Effector memory CD8-positive, alpha-beta T cell (primary cell): Measurements from ENCODE around the gene MROH2B.
"Not testable (repeated sequence)": the region's sequence is repeated elsewhere in the genome, so short reads cannot be mapped to it uniquely, and the experiment has no call there.

ENCODE experiments used
- ATAC-seq: fragments of 150-1000 bp; cut with Tn5 transposase; replicated peaks from 2 replicates; pipeline ENCODE4 v1.10.0; 2021; ENCODE audit warnings: mild to moderate bottlenecking, moderate library complexity
- DNase-seq, 3 experiments: peaks; one replicate each; pipeline ENCODE4 v3.0.0; 2021
- H3K27ac Mint-ChIP-seq, 2 donors: one replicate each; pipeline ENCODE4 v1.8.0; 2022; ENCODE audit warnings: mild to moderate bottlenecking in 2 of 2, mixed read lengths in 2 of 2, moderate library complexity in 2 of 2
- H3K27me3 Mint-ChIP-seq, 2 donors: one replicate each; pipeline ENCODE4 v1.8.0; 2022; ENCODE audit warnings: mixed read lengths in 2 of 2
- H3K36me3 Mint-ChIP-seq: one replicate; pipeline ENCODE4 v1.8.0; 2022; ENCODE audit warnings: mild to moderate bottlenecking, moderate library complexity, mixed read lengths; ENCODE audit not compliant: insufficient read depth
- H3K4me1 Mint-ChIP-seq, 2 donors: one replicate each; pipeline ENCODE4 v1.8.0; 2022; ENCODE audit warnings: low read depth in 2 of 2, mixed read lengths in 2 of 2
- H3K4me3 Mint-ChIP-seq, 2 donors: one replicate each; pipeline ENCODE4 v1.8.0; 2022; ENCODE audit warnings: mild to moderate bottlenecking in 2 of 2, mixed read lengths in 2 of 2, moderate library complexity in 2 of 2
- H3K9me3 Mint-ChIP-seq, 2 donors: one replicate each; pipeline ENCODE4 v1.8.0; 2022; ENCODE audit warnings: mixed read lengths in 2 of 2

Gene MROH2B

DNA sequence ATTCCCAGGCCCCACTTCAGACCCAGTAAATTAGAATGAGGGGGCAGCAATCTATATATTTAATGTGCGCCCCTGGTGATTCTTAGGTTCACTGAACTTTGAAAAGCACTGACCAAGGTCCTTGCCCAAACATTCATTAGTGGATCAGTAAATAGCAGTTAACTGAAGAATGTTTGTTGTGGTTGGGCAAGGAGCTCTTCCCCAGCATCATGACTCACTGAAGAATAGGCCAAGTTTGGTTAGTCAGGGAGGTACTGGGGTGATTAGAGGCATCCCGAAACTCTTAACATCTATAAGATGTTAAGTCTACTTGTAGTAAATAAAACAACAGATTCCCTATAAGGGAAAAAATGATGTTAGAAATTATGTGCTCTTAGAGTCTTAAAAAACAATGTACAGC is 833 bp upstream of the MROH2B start:
- H3K9me3 Mint-ChIP-seq = peaks cover 0 to 2% of the 10 kb centered on the region in 2 donors
- no peaks in the 10 kb centered on the region for H3K27me3 Mint-ChIP-seq
- H3K27ac Mint-ChIP-seq = no peak overlapping the region
- H3K4me3 Mint-ChIP-seq = no peak overlapping the region
- DNase-seq = no peak
- no peaks in the 10 kb centered on the region for H3K36me3 Mint-ChIP-seq
- no peak for ATAC-seq
- H3K4me1 Mint-ChIP-seq = no peaks in the 10 kb centered on the region

DNA sequence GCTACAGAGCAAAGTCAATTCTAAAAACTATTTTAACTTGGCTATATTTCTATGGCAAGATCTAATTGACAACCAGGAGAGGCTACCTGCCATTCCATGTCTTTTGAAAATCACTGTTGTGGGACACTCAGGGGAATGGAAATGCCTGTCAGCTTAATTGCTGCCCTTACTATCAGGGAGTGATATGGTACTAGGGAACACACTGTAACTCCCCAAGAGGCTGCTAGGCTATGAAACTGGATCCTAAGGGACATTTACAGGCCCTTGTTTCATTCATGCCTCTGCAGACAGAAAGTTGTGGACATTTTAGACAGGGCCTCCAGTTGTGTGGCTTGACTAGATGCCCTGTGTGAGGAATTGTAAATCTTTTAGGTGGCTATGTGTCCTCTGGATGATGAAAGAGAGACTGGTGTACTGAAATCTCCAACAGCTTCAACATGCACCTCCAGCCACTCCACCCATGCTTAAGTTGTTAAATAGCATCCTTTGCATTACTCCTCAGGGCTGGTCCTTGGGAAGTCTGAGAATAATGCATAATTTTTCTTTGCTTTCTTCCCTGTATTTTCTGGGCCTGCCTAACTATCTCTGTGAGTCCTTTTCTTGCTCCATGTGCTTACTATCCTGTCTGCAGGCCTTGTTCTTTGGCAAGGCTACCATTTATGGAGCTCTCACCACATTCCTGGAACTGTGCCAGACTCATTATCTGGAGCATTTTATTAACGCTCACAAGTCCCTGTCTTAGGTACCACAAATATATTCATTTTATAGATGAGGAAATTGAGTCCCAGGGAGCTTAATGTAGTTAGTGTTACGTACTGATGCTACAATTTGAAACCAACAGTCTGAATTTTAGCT is 3.2 kb downstream of the MROH2B start:
- Mint-ChIP-seq H3K27me3 (no peaks in the 10 kb centered on the region), H3K4me3 (no peak overlapping the region)

DNA sequence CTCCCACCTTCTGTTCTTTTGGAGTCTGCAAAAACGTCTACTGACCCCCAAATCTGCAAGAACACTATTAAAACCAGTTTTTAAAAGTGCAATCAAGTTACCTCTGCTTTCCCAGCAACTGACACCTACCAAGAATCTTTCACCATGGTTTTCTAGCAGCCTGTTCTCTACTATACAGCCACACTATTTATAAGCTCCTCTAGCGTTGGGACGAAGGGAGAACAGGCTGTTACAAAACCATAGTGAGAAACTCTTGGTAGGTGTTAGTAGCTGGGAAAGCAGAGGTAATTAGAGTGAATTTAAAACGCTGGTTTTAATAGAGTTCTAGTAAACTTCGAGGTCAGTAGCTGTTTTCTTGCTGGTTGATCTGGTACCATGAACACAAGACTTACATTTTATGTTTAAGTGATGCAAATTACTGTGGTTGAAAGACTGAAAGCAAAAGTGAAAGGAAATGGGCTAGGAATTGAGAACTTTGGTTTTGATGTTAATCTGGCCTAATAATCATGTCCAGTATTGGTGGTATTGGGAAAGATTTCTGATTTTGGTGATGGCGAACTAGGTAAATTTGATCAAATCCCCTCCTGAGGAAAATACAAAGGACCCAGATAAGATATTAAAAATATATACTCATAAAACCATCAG is 5.3 kb downstream of the MROH2B start:
- Mint-ChIP-seq H3K36me3 (no peaks in the 10 kb centered on the region), H3K4me3 (peak overlapping the region in 1 of 2 donors; percentile 26), H3K9me3 (peaks cover 0 to 2% of the 10 kb centered on the region in 2 donors), H3K4me1 (no peaks in the 10 kb centered on the region), H3K27me3 (no peaks in the 10 kb centered on the region), H3K27ac (no peak overlapping the region)
- DNase-seq = no peak
- ATAC-seq = no peak

More for the DNA sequence above, 3.2 kb downstream of the MROH2B start:
- ATAC-seq (no peak), DNase-seq (no peak)
- peaks cover 0 to 2% of the 10 kb centered on the region in 2 donors for H3K9me3 Mint-ChIP-seq
- H3K4me1 Mint-ChIP-seq = no peaks in the 10 kb centered on the region
- no peaks in the 10 kb centered on the region for H3K36me3 Mint-ChIP-seq
- no peak overlapping the region for H3K27ac Mint-ChIP-seq

DNA sequence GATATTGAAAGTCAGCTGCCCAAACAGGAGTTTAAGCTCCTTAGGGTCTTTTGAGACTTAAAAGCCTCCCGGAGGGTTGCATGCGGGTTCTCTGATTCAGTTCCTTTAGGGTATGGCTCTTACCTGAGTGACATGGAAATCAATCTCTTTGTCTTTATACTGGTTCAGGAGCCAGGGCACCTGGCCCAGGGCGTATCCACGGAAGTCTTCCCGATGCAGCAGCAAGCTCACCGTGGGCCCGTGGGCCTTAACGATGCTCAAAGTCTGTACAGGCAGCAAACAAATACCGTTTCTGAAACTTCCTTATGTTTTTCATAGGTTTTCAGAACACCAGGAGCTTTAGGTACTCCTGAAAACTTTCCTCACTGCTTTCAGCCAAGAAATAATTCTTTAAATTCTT is 13.2 kb downstream of the MROH2B start:
- Mint-ChIP-seq H3K27me3 (no peaks in the 10 kb centered on the region), H3K36me3 (no peaks in the 10 kb centered on the region), H3K4me3 (no peak overlapping the region), H3K27ac (no peak overlapping the region), H3K4me1 (no peaks in the 10 kb centered on the region), H3K9me3 (peaks cover 0 to 2% of the 10 kb centered on the region in 2 donors)
- DNase-seq (no peak), ATAC-seq (no peak)

DNA sequence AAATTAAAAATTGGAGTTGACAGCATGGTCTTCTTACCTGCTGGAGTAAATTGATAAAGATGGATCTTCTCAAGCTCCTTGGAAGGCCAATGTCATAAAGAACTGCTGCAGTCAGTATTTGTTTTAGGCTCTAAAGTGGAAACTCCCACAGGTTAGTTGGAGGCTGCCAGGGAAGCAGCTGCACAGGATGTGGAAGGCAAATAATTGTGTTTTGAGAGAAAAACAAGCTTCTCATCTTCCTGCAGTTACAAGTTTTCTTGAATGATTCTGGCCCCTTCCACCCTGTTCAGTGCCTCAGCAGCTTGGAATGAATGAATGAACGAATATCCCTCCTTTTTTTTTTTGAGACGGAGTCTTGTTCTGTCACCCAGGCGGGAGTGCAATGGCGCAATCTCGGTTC is 13.9 kb downstream of the MROH2B start:
- no peaks in the 10 kb centered on the region for H3K4me1 Mint-ChIP-seq
- H3K27me3 Mint-ChIP-seq = no peaks in the 10 kb centered on the region
- DNase-seq = no peak
- no peak for ATAC-seq
- H3K36me3 Mint-ChIP-seq = no peaks in the 10 kb centered on the region
- H3K27ac Mint-ChIP-seq = no peak overlapping the region
- H3K4me3 Mint-ChIP-seq = no peak overlapping the region
- H3K9me3 Mint-ChIP-seq = peaks cover 0 to 2% of the 10 kb centered on the region in 2 donors

DNA sequence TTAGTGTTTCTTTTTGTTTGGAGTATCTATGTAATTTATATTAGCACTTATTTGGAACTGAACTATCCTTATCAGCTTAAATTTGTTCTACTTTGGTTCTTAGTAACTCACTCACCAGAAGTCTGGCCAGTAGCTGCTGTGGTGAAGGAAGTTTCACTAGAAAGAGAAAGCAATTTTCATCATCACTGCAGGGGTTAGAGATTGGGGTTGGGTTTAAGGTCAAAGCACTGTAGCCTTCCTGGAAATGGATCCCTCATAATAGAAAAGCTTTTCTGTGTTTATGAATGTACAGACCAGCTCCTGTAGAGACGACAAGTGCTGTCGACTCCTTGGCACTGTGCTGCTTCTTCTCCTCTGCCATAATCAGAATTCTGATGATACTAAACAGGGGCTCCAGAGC is 22.2 kb downstream of the MROH2B start:
- DNase-seq (no peak), ATAC-seq (no peak)
- Mint-ChIP-seq H3K4me1 (no peaks in the 10 kb centered on the region), H3K36me3 (no peaks in the 10 kb centered on the region), H3K4me3 (no peak overlapping the region), H3K27me3 (no peaks in the 10 kb centered on the region), H3K27ac (no peak overlapping the region), H3K9me3 (no peaks in the 10 kb centered on the region)

DNA sequence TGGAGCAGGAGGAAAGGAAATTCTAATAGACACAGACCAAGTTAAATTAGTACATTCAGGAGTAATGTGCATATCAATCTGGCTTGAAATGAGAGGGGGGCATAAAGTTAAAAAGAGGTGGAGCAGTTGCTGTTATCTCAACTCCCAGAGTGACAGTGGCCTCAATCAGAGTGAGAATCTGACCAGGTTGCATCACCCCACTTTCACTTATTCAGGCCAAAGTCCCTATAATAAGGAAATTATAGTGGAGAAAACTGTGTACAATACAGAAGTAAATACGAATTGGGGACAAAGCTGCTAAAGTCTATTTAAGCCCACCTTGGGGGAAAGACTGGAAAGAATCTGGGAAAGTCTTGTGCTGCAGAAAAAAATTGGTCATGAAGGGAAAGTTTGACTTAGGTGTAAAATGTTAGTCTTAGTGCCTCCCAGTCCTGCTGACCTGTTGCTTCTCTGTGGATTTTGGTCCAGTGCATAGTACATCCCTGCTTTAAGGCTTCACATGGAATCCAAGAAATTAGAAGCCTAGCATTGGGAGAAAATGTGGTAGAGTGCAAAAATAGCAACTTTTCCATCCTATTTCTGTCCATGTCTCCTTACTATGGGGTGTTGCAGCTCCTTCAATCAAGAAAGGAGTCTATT is 27.9 kb downstream of the MROH2B start:
- H3K4me3 Mint-ChIP-seq = no peak overlapping the region
- H3K4me1 Mint-ChIP-seq = no peaks in the 10 kb centered on the region
- ATAC-seq = no peak

DNA sequence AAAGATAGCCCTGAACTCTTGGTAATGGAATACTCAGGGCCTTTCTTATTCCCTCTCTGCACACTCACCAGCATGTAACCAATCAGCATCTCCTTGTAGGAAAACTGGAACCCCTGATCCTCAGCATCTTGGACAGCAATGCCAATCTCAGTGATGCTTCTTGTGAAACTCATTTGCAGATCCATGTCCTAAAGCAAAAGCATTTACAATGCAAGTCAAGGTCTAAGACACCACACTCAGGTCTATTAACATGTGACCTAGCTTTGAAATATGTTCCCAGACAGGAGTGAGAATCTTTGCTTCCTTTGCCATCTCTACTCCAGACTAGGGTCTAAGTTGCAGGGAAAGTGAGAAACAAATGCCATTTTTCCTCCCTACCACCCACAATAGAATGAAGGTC is 38.2 kb downstream of the MROH2B start:
- peaks cover 0 to 6% of the 10 kb centered on the region in 2 donors for H3K9me3 Mint-ChIP-seq
- no peaks in the 10 kb centered on the region for H3K27me3 Mint-ChIP-seq
- no peak for DNase-seq
- ATAC-seq = no peak
- no peak overlapping the region for H3K4me3 Mint-ChIP-seq
- H3K4me1 Mint-ChIP-seq = no peaks in the 10 kb centered on the region
- no peaks in the 10 kb centered on the region for H3K36me3 Mint-ChIP-seq
- no peak overlapping the region for H3K27ac Mint-ChIP-seq

More for the DNA sequence above, 27.9 kb downstream of the MROH2B start:
- Mint-ChIP-seq H3K9me3 (no peaks in the 10 kb centered on the region), H3K36me3 (no peaks in the 10 kb centered on the region), H3K27me3 (no peaks in the 10 kb centered on the region), H3K27ac (no peak overlapping the region)
- DNase-seq = no peak

GRCh38 chr5:41022600-41022999 is 48.5 kb downstream of the MROH2B start:
- not testable (repeated sequence) for DNase-seq, ATAC-seq, H3K36me3 Mint-ChIP-seq, H3K9me3 Mint-ChIP-seq, H3K4me3 Mint-ChIP-seq, H3K4me1 Mint-ChIP-seq, H3K27ac Mint-ChIP-seq
- peaks cover 14 to 19% of the 10 kb centered on the region in 2 donors for H3K27me3 Mint-ChIP-seq

DNA sequence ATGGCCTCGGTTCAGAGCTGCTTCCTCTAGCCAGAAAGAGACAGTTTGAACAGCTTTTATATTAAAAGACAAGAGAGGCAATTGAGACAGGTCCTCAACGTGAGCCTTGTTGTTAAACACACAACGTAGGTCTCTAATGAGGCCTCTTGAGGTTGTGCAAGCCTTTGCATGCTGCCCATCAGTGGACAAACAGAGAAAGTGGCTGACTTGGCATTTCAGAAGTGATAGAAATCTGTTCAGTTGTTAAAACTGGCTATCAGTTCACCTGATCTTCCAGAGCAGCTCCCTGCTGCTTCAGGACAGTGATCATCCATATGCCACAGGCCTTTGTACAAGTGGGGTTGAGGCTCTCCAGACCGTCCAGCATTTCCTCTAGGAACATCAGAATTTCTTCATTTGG is 58.8 kb downstream of the MROH2B start:
- Mint-ChIP-seq H3K9me3 (no peaks in the 10 kb centered on the region), H3K27me3 (peaks cover 11 to 16% of the 10 kb centered on the region in 2 donors), H3K4me3 (no peak overlapping the region), H3K36me3 (no peaks in the 10 kb centered on the region), H3K4me1 (no peaks in the 10 kb centered on the region), H3K27ac (no peak overlapping the region)
- ATAC-seq (no peak), DNase-seq (no peak)

- Mint-ChIP-seq H3K27me3 (peaks cover 6 to 7% of the 10 kb centered on the region in 2 donors), H3K36me3 (no peaks in the 10 kb centered on the region), H3K4me1 (no peaks in the 10 kb centered on the region), H3K27ac (no peak overlapping the region), H3K9me3 (no peaks in the 10 kb centered on the region), H3K4me3 (no peak overlapping the region)
- no peak for DNase-seq
- no peak for ATAC-seq
Observed at GRCh38 chr5:41010572-41010971, 60.6 kb downstream of the MROH2B start.

GRCh38 chr5:41009232-41009631 is 61.9 kb downstream of the MROH2B start:
- Mint-ChIP-seq H3K27me3 (peaks cover 5 to 7% of the 10 kb centered on the region in 2 donors), H3K9me3 (no peaks in the 10 kb centered on the region), H3K4me1 (no peaks in the 10 kb centered on the region), H3K4me3 (no peak overlapping the region), H3K27ac (no peak overlapping the region), H3K36me3 (no peaks in the 10 kb centered on the region)
- DNase-seq (no peak), ATAC-seq (no peak)

GRCh38 chr5:41004931-41005330 is 66.2 kb downstream of the MROH2B start:
- H3K27me3 Mint-ChIP-seq = peaks cover 5 to 8% of the 10 kb centered on the region in 2 donors
- H3K36me3 Mint-ChIP-seq = peaks cover 2% of the 10 kb centered on the region

More at GRCh38 chr5:41004931-41005330, 66.2 kb downstream of the MROH2B start:
- DNase-seq (no peak), ATAC-seq (no peak)
- Mint-ChIP-seq H3K9me3 (no peaks in the 10 kb centered on the region), H3K4me1 (no peaks in the 10 kb centered on the region), H3K27ac (no peak overlapping the region), H3K4me3 (no peak overlapping the region)
